Esophagus muscularis mucosa (tissue), 4 donors: ENCODE results near the gene NCR1.

ENCODE experiments used
- CTCF ChIP-seq, 3 experiments: fragments of 200-600 bp in 2 of 3; fragments of 450-650 bp in 1 of 3; sonication (generic) in 2 of 3; IDR thresholded peaks; one replicate each; pipeline ENCODE4 v1.5.1; 2017 to 2019; ENCODE audit warnings: antibody characterized with exemption in 3 of 3, mild to moderate bottlenecking in 2 of 3, moderate library complexity in 1 of 3
- EP300 ChIP-seq: sonication (generic); formaldehyde crosslinking; IDR thresholded peaks from one replicate; pipeline ENCODE4 v1.6.1; 2017; ENCODE audit warnings: antibody characterized with exemption
- POLR2A ChIP-seq: fragments of 450-650 bp; IDR thresholded peaks from one replicate; pipeline ENCODE4 v1.6.1; 2017; ENCODE audit warnings: antibody characterized with exemption, moderate library complexity, mild to moderate bottlenecking, low read depth

- TF ChIP-seq CTCF (IDR thresholded peaks at IDR 0.05) (no peak), EP300 (no peak), POLR2A (no peak)
Observed at GRCh38 chr19:54906819-54907218, 871 bp downstream of the NCR1 start.
